ENCODE measurements around the gene EVL. TPM values are rescaled to one million over a fixed set of nuclear protein-coding genes. Genes with fewer than 3 reads are reported as not detected.
A peak's percentile ranks its signal among the peaks of the same experiment; 100 is the strongest.

The EVL gene
- total RNA-seq, 2 donors from 2014 or later, result 793 to 831 TPM

DNA sequence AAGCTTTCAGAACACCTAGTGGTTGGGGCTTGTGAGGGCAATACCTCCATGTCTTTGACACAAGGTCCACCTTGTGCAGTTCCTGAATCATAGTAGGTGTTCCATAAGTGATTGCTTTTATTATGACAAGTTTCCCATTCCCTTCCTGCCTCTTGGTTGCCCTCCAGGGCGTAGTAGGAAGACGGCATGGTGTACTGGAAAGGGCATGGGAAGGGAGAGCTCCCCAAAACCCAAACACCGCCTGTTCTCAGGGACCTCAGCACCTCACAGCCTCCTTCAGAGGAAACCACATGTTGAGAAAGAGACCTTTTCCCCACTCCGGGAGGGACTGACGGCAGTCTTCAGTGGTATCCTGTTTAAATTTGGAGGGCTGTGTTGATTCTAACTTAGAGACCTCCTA lies 21.1 kb downstream of the EVL start:
- H3K4me3 Mint-ChIP-seq, result peak overlapping the region; percentile 75
- no peaks in the 10 kb centered on the region for H3K27me3 Mint-ChIP-seq
- ATAC-seq, result no peak
- H3K4me1 Mint-ChIP-seq, result peaks cover 72% of the 10 kb centered on the region
- H3K36me3 Mint-ChIP-seq (ENCODE audit: low read depth), result peaks cover 19% of the 10 kb centered on the region
- DNase-seq, result no peak
- H3K9me3 ChIP-seq (ENCODE audit: control insufficient read depth, low read length, poor library complexity, severe bottlenecking), result no peaks in the 10 kb centered on the region
- peak overlapping the region; percentile 99 for H3K27ac Mint-ChIP-seq

DNA sequence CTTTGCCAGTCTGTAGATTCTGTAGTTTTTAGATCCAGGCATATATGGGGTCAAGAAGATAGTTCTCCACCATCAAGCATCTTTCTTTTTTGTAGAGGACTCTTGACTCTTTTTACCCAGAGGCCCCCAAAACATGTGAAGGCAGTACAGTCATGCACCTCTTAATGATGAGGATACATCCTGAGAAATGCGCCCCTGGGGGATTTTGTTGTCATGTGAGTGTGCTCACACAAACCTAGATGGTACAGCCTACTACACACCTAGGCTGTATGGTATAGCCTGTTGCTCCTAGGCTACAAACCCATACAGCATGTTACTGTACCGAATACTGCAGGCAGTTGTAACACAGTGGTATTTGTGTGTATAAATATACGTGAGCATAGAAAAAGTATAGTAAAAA lies 23.0 kb downstream of the EVL start:
- Mint-ChIP-seq H3K36me3 (ENCODE audit: low read depth) (peaks cover 19% of the 10 kb centered on the region), H3K27me3 (no peaks in the 10 kb centered on the region), H3K27ac (peak overlapping the region; percentile 99), H3K4me1 (peaks cover 70% of the 10 kb centered on the region), H3K4me3 (no peak overlapping the region)
- no peak for ATAC-seq
- no peak for DNase-seq
- no peaks in the 10 kb centered on the region for H3K9me3 ChIP-seq (ENCODE audit: control insufficient read depth, low read length, poor library complexity, severe bottlenecking)

DNA sequence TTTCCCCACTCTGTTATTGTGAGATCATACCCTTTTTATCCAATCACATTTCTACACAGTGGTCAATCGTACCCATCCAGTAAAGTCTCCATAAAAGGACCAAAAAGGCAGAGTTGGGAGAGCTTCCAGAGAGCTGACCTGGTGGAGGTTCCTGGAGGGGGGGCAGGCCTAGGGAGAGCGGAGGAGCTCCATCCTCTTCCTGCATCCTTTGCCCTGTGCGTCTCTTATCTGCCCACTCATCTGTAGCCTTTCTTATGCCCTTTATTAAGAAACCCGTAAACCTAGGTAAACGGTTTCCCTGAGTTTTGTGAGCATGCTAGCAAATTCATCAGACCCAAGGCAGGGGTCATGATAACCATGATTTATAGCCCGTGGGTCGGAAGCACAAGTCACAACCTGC lies 26.2 kb downstream of the EVL start:
- ATAC-seq (no peak), DNase-seq (no peak)
- H3K27me3 Mint-ChIP-seq, result no peaks in the 10 kb centered on the region
- H3K36me3 Mint-ChIP-seq (ENCODE audit: low read depth), result peaks cover 13% of the 10 kb centered on the region
- H3K4me1 Mint-ChIP-seq, result peaks cover 69% of the 10 kb centered on the region
- H3K4me3 Mint-ChIP-seq, result peak overlapping the region; percentile 67
- peak overlapping the region; percentile 98 for H3K27ac Mint-ChIP-seq
- H3K9me3 ChIP-seq (ENCODE audit: control insufficient read depth, low read length, poor library complexity, severe bottlenecking), result no peaks in the 10 kb centered on the region

DNA sequence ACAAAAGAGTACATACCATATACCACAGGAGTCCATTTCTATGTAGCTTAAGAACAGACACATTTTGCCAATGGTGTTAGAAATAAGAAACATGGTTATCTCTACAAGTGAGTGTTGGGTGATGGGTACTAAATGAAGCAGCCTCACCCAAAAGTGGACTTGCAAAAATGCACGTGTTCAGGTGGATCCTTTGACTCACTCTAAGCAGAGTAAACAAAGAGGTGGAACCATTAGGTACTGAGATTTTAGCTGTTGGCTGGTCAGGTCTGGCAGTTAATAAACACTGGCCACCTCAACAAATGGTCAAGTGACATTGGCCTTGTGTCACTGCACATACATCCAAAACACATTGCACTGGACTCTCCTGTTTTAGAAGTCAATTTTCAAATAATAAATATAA lies 27.6 kb downstream of the EVL start:
- H3K9me3 ChIP-seq (ENCODE audit: control insufficient read depth, low read length, poor library complexity, severe bottlenecking), result no peaks in the 10 kb centered on the region
- Mint-ChIP-seq H3K27me3 (no peaks in the 10 kb centered on the region), H3K36me3 (ENCODE audit: low read depth) (peaks cover 10% of the 10 kb centered on the region), H3K4me3 (peak overlapping the region; percentile 15), H3K27ac (peak overlapping the region; percentile 98), H3K4me1 (peaks cover 73% of the 10 kb centered on the region)
- DNase-seq (no peak), ATAC-seq (no peak)

DNA sequence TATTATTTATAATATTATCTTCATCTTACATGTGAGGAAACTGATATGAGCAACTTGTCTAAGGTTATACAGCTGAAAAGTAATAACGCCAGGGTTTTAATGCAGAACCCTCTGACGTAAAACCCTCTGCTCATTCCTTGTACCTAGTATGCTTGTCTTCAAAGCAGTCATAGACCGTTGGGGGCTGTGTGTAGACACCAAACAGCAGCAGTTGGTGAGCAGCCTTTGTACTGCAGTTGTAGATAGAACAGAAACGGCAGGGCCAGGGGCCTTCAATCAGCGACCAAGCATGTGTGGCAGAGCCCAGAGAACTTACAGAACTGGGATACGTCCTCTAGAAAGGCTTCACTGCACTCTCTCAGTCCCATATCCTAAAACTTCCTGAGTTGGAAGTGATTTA lies 28.1 kb downstream of the EVL start:
- H3K9me3 ChIP-seq (ENCODE audit: control insufficient read depth, low read length, poor library complexity, severe bottlenecking), result no peaks in the 10 kb centered on the region
- H3K4me3 Mint-ChIP-seq, result no peak overlapping the region
- no peaks in the 10 kb centered on the region for H3K27me3 Mint-ChIP-seq
- H3K4me1 Mint-ChIP-seq, result peaks cover 75% of the 10 kb centered on the region
- DNase-seq, result no peak
- ATAC-seq, result no peak
- peak overlapping the region; percentile 98 for H3K27ac Mint-ChIP-seq
- H3K36me3 Mint-ChIP-seq (ENCODE audit: low read depth), result peaks cover 13% of the 10 kb centered on the region

DNA sequence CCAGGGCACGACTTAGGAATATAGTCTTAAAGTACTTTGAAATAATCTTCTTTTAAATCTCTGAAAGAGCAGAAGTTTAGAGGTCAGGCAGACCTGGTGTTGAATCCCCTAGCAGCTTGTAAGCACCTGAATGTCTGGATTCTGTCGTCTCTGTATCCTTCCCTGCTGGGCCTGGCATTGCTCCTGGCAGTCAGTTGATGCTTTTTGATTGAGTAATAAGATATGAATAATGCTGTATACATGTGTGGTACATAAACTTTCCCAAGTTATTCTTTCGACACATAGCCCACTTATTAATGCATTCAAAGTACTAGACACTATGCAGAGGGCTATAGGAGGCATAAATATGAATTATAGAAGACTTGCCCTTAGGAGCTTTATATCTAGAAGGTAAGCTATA lies 31.4 kb downstream of the EVL start:
- peak overlapping the region; percentile 98 for H3K27ac Mint-ChIP-seq
- H3K36me3 Mint-ChIP-seq (ENCODE audit: low read depth), result peaks cover 12% of the 10 kb centered on the region
- H3K4me3 Mint-ChIP-seq, result peak overlapping the region; percentile 62

DNA sequence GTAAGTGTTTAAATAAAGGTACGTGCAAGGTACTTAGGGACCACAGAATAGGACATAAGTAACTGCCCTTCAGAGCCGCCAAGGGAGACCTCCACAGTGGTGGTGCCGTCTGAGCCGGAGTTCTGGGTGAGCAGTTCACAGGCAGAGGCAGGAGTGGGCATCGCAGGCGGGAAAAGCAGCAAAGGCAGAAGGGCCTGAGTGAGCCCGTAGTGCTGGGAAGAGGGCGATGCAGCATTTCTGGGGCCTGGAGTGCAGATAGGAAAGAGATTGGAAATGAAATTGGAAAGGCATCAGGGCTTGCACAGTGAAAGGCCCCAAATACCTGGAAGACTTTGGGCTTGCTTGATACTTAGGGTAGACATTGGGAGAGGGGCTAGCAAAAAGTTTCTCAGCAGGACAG lies 32.9 kb downstream of the EVL start:
- H3K4me3 Mint-ChIP-seq, result peak overlapping the region; percentile 79
- H3K9me3 ChIP-seq (ENCODE audit: control insufficient read depth, low read length, poor library complexity, severe bottlenecking), result no peaks in the 10 kb centered on the region
- peak overlapping the region; percentile 98 for H3K27ac Mint-ChIP-seq
- peaks cover 15% of the 10 kb centered on the region for H3K36me3 Mint-ChIP-seq (ENCODE audit: low read depth)
- no peaks in the 10 kb centered on the region for H3K27me3 Mint-ChIP-seq
- no peak for ATAC-seq
- peaks cover 78% of the 10 kb centered on the region for H3K4me1 Mint-ChIP-seq
- DNase-seq, result no peak

More for the DNA sequence above, 31.4 kb downstream of the EVL start:
- Mint-ChIP-seq H3K27me3 (no peaks in the 10 kb centered on the region), H3K4me1 (peaks cover 79% of the 10 kb centered on the region)
- ATAC-seq (no peak), DNase-seq (no peak)
- no peaks in the 10 kb centered on the region for H3K9me3 ChIP-seq (ENCODE audit: control insufficient read depth, low read length, poor library complexity, severe bottlenecking)

DNA sequence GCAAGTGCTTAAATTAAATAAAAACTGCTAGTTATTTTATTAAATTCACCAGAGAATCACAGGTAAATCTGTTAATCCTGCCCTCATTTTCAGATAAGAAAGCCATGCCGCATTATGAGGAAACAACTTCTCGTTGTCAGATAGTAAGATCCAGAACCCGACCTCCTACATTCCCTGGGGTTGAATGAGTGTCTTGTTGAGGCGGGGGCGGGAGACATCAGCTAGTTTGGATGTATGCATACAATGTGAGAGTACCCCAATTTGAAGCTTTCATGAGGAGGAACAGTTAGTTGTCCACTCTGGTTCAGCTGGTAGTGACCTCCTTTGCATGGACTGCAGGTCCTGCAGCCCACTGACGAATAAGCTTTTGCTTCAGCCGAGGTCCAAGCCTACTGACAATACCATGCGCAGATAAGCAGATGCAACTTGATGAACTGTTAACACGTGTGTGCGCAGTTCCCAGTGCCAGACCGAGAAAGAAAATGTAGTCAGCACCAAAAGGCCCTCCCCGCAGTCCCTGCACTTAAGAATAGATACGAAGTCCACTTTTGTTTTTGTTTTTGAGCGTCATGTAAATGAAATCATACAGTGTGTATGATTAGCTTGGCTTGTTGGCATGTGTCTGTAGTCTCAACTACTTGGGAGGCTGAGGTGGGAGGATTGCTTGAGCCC lies 34.9 kb downstream of the EVL start:
- DNase-seq, result no peak
- Mint-ChIP-seq H3K27me3 (no peaks in the 10 kb centered on the region), H3K4me1 (peaks cover 77% of the 10 kb centered on the region), H3K4me3 (peak overlapping the region; percentile 21), H3K36me3 (ENCODE audit: low read depth) (peaks cover 20% of the 10 kb centered on the region), H3K27ac (peak overlapping the region; percentile 98)
- ATAC-seq, result no peak
- H3K9me3 ChIP-seq (ENCODE audit: control insufficient read depth, low read length, poor library complexity, severe bottlenecking), result no peaks in the 10 kb centered on the region

DNA sequence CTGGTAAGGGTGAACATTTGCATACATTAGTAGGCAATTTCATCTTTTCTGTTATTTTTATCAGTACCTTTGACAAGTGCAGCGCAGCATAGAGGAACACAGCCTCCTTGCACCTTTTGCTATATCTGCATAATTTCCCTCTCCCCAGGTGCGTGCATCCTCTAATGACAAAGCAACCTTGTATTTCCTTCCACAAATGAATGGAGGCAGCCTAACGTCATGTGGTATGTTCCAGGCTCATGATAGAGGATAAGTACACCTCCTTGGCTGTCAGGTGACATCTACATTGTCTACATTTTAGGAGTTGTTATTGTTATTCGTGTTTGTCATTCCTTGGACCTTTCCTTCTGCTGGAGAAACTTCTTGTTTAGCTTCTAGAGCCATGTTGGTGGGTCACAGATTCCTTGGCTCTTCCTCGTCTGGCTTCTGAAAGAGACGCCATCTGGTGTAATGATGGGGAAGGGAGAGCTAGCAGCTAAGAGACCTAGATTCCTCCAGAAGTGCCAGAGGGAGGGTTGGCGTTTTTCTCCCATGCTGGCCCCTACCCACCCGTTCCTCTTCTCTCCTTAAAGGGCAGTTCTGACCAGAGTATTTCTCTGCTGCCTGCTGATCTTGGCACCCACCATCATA lies 37.0 kb downstream of the EVL start:
- H3K27me3 Mint-ChIP-seq, result no peaks in the 10 kb centered on the region
- H3K36me3 Mint-ChIP-seq (ENCODE audit: low read depth), result peaks cover 17% of the 10 kb centered on the region
- DNase-seq (no peak), ATAC-seq (no peak)
- H3K4me3 Mint-ChIP-seq, result peak overlapping the region; percentile 63
- no peaks in the 10 kb centered on the region for H3K9me3 ChIP-seq (ENCODE audit: control insufficient read depth, low read length, poor library complexity, severe bottlenecking)
- H3K27ac Mint-ChIP-seq, result peak overlapping the region; percentile 98
- peaks cover 80% of the 10 kb centered on the region for H3K4me1 Mint-ChIP-seq

DNA sequence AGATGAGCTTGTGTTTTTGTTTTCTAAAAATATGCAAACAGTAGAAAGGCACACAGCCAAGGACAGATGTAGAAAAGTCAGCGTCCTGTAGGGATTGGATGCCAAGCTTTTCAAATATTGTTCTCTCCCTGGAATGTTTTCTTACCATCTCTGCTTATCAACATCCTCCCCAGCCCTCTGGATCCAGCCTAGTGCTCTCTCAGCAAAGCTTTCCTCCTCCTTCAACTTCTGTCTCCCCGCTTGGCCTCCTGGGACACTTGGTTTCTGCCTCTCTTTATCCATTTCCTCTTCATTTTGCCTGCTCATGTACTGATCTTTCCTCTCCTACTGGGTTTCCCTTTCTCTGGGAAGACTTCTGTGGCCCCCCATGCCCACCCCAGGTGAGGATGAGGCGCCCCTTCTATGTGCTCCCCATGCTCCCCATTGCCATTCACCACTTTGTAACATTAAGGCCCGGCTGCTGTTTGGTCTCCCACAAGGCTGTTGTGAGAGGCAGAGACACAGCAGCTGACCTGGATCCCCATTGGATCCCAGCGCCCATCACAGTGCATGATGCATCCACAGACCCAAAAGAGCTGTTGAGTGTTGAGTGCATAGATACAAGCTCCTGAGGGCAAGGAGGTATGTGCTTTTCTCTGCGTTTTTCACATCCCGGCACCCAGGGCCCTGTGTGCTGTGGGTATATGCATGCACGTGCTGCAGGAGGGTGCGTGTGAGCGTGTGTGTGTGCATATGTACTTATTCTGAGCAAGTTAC lies 38.2 kb downstream of the EVL start:
- Mint-ChIP-seq H3K36me3 (ENCODE audit: low read depth) (peaks cover 13% of the 10 kb centered on the region), H3K27ac (peak overlapping the region; percentile 98), H3K27me3 (no peaks in the 10 kb centered on the region), H3K4me3 (peak overlapping the region; percentile 94), H3K4me1 (peaks cover 78% of the 10 kb centered on the region)
- no peaks in the 10 kb centered on the region for H3K9me3 ChIP-seq (ENCODE audit: control insufficient read depth, low read length, poor library complexity, severe bottlenecking)
- DNase-seq (no peak), ATAC-seq (peak; percentile 15)

DNA sequence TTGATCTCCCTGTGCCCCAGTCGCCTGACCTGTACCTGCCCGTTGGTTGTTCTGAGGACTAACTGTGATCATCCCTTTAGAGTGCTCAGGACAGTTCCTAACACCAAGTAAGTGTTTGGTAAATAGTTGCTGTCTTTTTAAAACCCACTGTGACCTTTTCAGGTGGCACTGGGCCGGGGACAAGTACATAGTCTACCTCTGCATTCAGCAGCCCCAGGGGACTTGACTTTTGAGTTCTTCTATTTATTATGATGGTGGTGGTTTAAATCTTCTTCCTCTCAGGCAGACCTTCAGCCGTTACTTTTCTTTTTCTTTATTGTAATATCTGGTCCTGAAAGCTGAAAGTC lies 38.8 kb downstream of the EVL start:
- Mint-ChIP-seq H3K4me1 (peaks cover 77% of the 10 kb centered on the region), H3K36me3 (ENCODE audit: low read depth) (peaks cover 12% of the 10 kb centered on the region), H3K4me3 (peak overlapping the region; percentile 94), H3K27ac (peak overlapping the region; percentile 98), H3K27me3 (no peaks in the 10 kb centered on the region)
- H3K9me3 ChIP-seq (ENCODE audit: control insufficient read depth, low read length, poor library complexity, severe bottlenecking), result no peaks in the 10 kb centered on the region
- DNase-seq (no peak), ATAC-seq (no peak)

DNA sequence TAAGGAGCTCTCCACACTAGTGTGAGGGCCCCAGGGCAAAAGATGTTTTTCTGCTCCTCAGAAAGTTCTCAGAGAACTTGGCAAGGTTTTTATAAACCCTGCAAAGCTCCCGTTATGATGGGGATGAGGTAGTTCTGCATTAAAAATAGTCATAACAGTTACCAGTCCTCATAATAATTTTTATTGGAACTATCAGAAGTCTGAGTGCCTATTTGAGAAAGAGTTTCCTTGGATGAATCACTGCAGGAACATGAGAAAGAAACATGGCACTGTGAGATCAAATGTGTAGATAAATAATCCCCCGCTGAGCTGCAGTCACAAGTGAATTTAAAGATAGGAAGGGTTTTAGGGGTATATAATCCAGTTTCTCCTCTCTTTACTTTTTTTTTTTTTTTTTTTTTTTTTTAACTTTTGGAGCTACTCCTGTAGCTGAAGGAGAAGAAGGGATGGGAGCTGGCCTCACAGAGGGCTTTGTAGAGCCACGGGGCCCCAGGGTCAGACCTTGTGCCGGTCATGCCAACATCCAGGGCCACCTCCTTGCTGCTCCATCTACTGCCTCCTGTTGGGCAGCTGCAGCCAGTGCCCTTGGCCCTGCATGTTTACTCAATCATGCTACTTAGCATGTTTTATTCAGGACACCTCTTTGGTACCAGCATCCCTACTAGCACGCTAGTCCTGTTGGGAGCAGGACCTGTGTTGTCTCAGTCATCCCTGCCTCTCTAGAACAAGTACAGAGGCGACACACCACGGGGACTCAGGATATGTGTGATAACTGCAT lies 39.5 kb downstream of the EVL start:
- ATAC-seq, result no peak
- H3K36me3 Mint-ChIP-seq (ENCODE audit: low read depth), result peaks cover 17% of the 10 kb centered on the region
- H3K9me3 ChIP-seq (ENCODE audit: control insufficient read depth, low read length, poor library complexity, severe bottlenecking), result no peaks in the 10 kb centered on the region
- peak overlapping the region; percentile 98 for H3K27ac Mint-ChIP-seq
- no peaks in the 10 kb centered on the region for H3K27me3 Mint-ChIP-seq
- H3K4me1 Mint-ChIP-seq, result peaks cover 78% of the 10 kb centered on the region
- DNase-seq, result no peak
- peak overlapping the region; percentile 94 for H3K4me3 Mint-ChIP-seq

Measured in T-helper 17 cell (primary cell).